Smooth muscle cell (in vitro differentiated cells): ENCODE data around the gene CACTIN. TPM values are rescaled to one million over a fixed set of nuclear protein-coding genes. Genes with fewer than 3 reads are reported as not detected.

Experiments
- DNase-seq: peaks from one replicate; lab custom pipeline; 2025; ENCODE audit not compliant: unreplicated experiment; lab: John Stamatoyannopoulos, UW
- H2AFZ ChIP-seq: fragments of 200-600 bp; sonication (generic); 2 replicates; pipeline ENCODE4 v1.6.0; 2016; ENCODE audit warnings: antibody characterized with exemption, low read depth, mild to moderate bottlenecking
- H3F3A ChIP-seq: fragments of 200-600 bp; sonication (generic); 2 replicates; pipeline ENCODE4 v1.6.0; 2017; ENCODE audit warnings: antibody characterized with exemption, low read depth
- H3K27ac ChIP-seq: fragments of 200-600 bp; sonication (generic); 2 replicates; pipeline ENCODE4 v1.5.1; 2016; ENCODE audit warnings: low read depth, mild to moderate bottlenecking
- H3K27me3 ChIP-seq: fragments of 200-600 bp; sonication (generic); 2 replicates; pipeline ENCODE4 v1.6.1; 2016; ENCODE audit warnings: low read depth, mild to moderate bottlenecking
- H3K36me3 ChIP-seq: fragments of 200-600 bp; sonication (generic); 2 replicates; pipeline ENCODE4 v1.5.1; 2016; ENCODE audit warnings: low read depth
- H3K4me1 ChIP-seq: fragments of 200-600 bp; sonication (generic); 2 replicates; pipeline ENCODE4 v1.5.1; 2016; ENCODE audit warnings: low read depth
- H3K4me2 ChIP-seq: fragments of 200-600 bp; sonication (generic); 2 replicates; pipeline ENCODE4 v1.6.0; 2016; ENCODE audit warnings: mild to moderate bottlenecking
- H3K4me3 ChIP-seq: fragments of 200-600 bp; sonication (generic); 2 replicates; pipeline ENCODE4 v1.5.1; 2016; ENCODE audit warnings: mild to moderate bottlenecking
- H3K79me2 ChIP-seq: fragments of 200-600 bp; sonication (generic); 2 replicates; pipeline ENCODE4 v1.6.0; 2016; ENCODE audit warnings: low read depth, mild to moderate bottlenecking
- H3K9ac ChIP-seq: fragments of 200-600 bp; sonication (generic); 2 replicates; pipeline ENCODE4 v1.6.0; 2016; ENCODE audit warnings: low read depth
- H3K9me3 ChIP-seq: fragments of 200-600 bp; sonication (generic); replicated peaks from 2 replicates; pipeline ENCODE4 v1.5.1; 2016; ENCODE audit warnings: low read depth
- H4K20me1 ChIP-seq: fragments of 200-600 bp; sonication (generic); 2 replicates; pipeline ENCODE4 v1.6.0; 2016; ENCODE audit warnings: low read depth
- WGBS: methylation state at CpG from one replicate; pipeline ENCODE4 v1.1.7; 2016; ENCODE audit warnings: low lambda C conversion rate; 5-methylcytosine and 5-hydroxymethylcytosine counted together
- polyA plus RNA-seq: library from polyadenylated mRNA; unstranded; fragments of >200 nt; fragmentation: Nextera tagmentation; extraction: Ambion mirVana; gene quantifications from 2 replicates; pipeline ENCODE4 v1.2.1, GENCODE V29; 2016
- total RNA-seq: library from RNA; depleted of rRNA; stranded (reverse); fragments of >200 nt; gene quantifications from 2 replicates; pipeline ENCODE4 v1.2.3, GENCODE V29; 2014
- TF ChIP-seq, protein P1 (sequence below): fragments of 200-600 bp; sonication (generic); IDR thresholded peaks from 2 replicates; pipeline ENCODE4 v1.5.1; 2017; ENCODE audit warnings: borderline replicate concordance, mild to moderate bottlenecking, antibody characterized with exemption; ENCODE audit not compliant: insufficient read depth, poor library complexity, severe bottlenecking

The CACTIN gene
- total and polyA plus RNA-seq, 2 experiments from 2014 or later: 16.7 to 22.5 TPM

DNA sequence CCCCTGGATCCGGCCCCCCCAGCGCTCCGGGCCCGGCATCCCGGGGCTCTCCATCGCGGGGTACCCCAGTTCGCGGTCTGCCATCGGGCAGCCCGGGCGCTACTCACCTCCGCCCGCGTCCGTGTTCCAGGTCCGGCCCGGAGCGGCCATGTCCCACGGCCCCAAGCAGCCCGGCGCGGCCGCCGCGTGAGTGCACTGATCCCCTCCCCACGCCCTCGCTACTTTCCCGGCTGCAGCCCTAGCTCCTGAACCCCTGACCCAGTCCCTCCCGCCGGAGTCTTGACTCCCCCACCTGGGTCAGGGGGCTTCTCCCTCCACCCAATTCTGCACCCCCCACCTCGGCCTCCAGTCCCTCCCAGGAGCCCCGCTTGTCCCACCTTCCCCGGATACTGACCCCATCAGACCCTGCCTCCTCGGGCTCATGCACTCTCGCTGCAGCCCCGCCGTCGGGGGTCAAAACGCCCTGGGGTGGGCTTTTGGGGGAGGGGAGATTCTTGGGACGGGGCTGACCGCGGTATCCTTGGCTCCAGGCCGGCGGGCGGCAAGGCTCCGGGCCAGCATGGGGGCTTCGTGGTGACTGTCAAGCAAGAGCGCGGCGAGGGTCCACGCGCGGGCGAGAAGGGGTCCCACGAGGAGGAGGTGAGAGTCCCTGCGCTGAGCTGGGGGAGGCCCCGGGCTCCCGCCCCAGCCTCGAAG lies 53.3 kb downstream of the CACTIN start:
- Histone ChIP-seq H3K4me3 (peak overlapping the region; percentile 95), H3K27ac (peak overlapping the region; percentile 72), H3F3A (peaks cover 15% of the 10 kb centered on the region), H3K4me1 (peaks cover 14% of the 10 kb centered on the region), H3K27me3 (no peaks in the 10 kb centered on the region), H3K9ac (peak overlapping the region; percentile 97), H3K9me3 (no peaks in the 10 kb centered on the region), H3K4me2 (peak overlapping the region; percentile 99), H3K36me3 (no peaks in the 10 kb centered on the region), H2AFZ (peak overlapping the region; percentile 54), H4K20me1 (peaks cover 30% of the 10 kb centered on the region), H3K79me2 (no peaks in the 10 kb centered on the region)
- WGBS: 1% methylated on average over 48 of the region's 60 CpGs
- DNase-seq: no peak
- TF ChIP-seq, protein P1, sequence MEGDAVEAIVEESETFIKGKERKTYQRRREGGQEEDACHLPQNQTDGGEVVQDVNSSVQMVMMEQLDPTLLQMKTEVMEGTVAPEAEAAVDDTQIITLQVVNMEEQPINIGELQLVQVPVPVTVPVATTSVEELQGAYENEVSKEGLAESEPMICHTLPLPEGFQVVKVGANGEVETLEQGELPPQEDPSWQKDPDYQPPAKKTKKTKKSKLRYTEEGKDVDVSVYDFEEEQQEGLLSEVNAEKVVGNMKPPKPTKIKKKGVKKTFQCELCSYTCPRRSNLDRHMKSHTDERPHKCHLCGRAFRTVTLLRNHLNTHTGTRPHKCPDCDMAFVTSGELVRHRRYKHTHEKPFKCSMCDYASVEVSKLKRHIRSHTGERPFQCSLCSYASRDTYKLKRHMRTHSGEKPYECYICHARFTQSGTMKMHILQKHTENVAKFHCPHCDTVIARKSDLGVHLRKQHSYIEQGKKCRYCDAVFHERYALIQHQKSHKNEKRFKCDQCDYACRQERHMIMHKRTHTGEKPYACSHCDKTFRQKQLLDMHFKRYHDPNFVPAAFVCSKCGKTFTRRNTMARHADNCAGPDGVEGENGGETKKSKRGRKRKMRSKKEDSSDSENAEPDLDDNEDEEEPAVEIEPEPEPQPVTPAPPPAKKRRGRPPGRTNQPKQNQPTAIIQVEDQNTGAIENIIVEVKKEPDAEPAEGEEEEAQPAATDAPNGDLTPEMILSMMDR: no peak

DNA sequence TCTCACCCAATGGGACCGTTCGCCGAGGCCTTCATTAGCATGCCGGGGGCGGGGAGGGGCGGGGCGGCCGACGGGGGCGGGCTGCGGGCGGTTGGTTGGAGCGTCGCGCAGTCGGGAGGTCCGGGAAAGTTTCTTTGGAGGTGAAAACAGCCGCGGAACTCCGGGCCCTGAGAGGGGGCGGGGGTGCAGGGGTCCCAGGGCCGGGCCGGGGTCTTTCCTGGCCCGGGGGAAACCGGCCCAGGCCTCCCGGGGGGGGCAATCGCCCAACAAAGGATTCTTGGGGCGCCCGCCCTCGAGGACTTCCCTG lies 53.8 kb downstream of the CACTIN start, which contains the start of gene HMG20B:
Gene HMG20B, plus strand, starts transcription at position 90 of the 307 bp plus-strand sequence. CDS start 366 bp downstream, outside the sequence.
- DNase-seq: no peak
- Histone ChIP-seq H3K36me3 (no peaks in the 10 kb centered on the region), H3K27ac (peak within 1 kb of the TSS; percentile 72), H3K9ac (peak within 1 kb of the TSS; percentile 97), H3F3A (peaks cover 13% of the 10 kb centered on the region), H2AFZ (peak within 1 kb of the TSS; percentile 97), H3K4me2 (peak within 1 kb of the TSS; percentile 99), H3K4me3 (peak within 1 kb of the TSS; percentile 95), H3K27me3 (no peaks in the 10 kb centered on the region), H3K9me3 (no peaks in the 10 kb centered on the region), H3K79me2 (no peaks in the 10 kb centered on the region), H4K20me1 (peaks cover 28% of the 10 kb centered on the region), H3K4me1 (peaks cover 14% of the 10 kb centered on the region)
- TF ChIP-seq, protein P1: no peak
- WGBS: 2% methylated on average over 25 of the region's 30 CpGs

- Histone ChIP-seq H3K27ac (no peak overlapping the region), H3K36me3 (no peaks in the 10 kb centered on the region), H3K4me1 (peaks cover 14% of the 10 kb centered on the region), H3K9ac (peak overlapping the region; percentile 71), H3F3A (peaks cover 13% of the 10 kb centered on the region), H3K9me3 (no peaks in the 10 kb centered on the region), H4K20me1 (peaks cover 28% of the 10 kb centered on the region), H3K4me2 (peak overlapping the region; percentile 94), H2AFZ (peak overlapping the region; percentile 97), H3K79me2 (no peaks in the 10 kb centered on the region), H3K4me3 (peak overlapping the region; percentile 95), H3K27me3 (no peaks in the 10 kb centered on the region)
- whole genome bisulfite sequencing: 7% methylated on average over 44 of the region's 48 CpGs
- TF ChIP-seq, protein P1: no peak
- DNase-seq: peak; percentile 95
Measured at GRCh38 chr19:3572132-3572854, 54.3 kb downstream of the CACTIN start.
